IMR-90 (cell line): ENCODE measurements around the gene MBOAT2. TPM values are rescaled to one million over a fixed set of nuclear protein-coding genes. Genes with fewer than 3 reads are reported as not detected.

Experiments used
- ATAC-seq: fragments of 200-7000 bp; cut with Tn5 transposase; 2 replicates; pipeline ENCODE4 v1.9.1; 2020; ENCODE audit warnings: low read depth, mild to moderate bottlenecking, moderate library complexity
- BruUV-seq: library from RNA; stranded (reverse); fragments of 400-500 nt; replicated peaks from 2 replicates; lab custom pipeline; 2021; lab: Mats Ljungman, UMichigan
- CTCF ChIA-PET: fragments of 300-600 bp; formaldehyde crosslinking; extraction: SDS; loops from one replicate; lab custom pipeline; 2021; ENCODE audit warnings: antibody characterized with exemption; lab: Yijun Ruan, JAX
- POLR2A ChIA-PET: fragments of 300-600 bp; sonication (Branson Sonifier 250); formaldehyde crosslinking; loops from one replicate; lab custom pipeline; 2022; ENCODE audit warnings: antibody characterized with exemption; ENCODE audit not compliant: unreplicated experiment; lab: Charles Lee
- DNase-seq: peaks from one replicate; pipeline ENCODE4 v3.0.0; 2013
- H2AFZ ChIP-seq: replicated peaks from 2 replicates; pipeline ENCODE3; 2013; ENCODE audit warnings: low read length, mild to moderate bottlenecking; ENCODE audit not compliant: poor library complexity
- H2AK5ac ChIP-seq: 2 replicates; pipeline ENCODE4 v1.6.1; 2013; ENCODE audit warnings: low read depth, low read length, inconsistent platforms
- H2AK9ac ChIP-seq: replicated peaks from 2 replicates; pipeline ENCODE3; 2013; ENCODE audit warnings: mild to moderate bottlenecking, low read depth, low read length, moderate library complexity; ENCODE audit not compliant: poor library complexity
- H2BK120ac ChIP-seq: 2 replicates; pipeline ENCODE4 v1.6.1; 2013; ENCODE audit warnings: low read depth, low read length, inconsistent platforms
- H2BK15ac ChIP-seq: 3 replicates; pipeline ENCODE4 v1.6.1; 2013; ENCODE audit warnings: low read depth, low read length, inconsistent platforms
- H2BK20ac ChIP-seq: 2 replicates; pipeline ENCODE4 v1.6.1; 2013; ENCODE audit warnings: low read depth, mild to moderate bottlenecking, inconsistent platforms, low read length, moderate library complexity
- H2BK5ac ChIP-seq: 2 replicates; pipeline ENCODE4 v1.6.1; 2013; ENCODE audit warnings: mild to moderate bottlenecking, low read depth, low read length, inconsistent platforms; ENCODE audit not compliant: poor library complexity, severe bottlenecking
- H3K14ac ChIP-seq: replicated peaks from 2 replicates; pipeline ENCODE4 v1.6.1; 2013; ENCODE audit warnings: low read depth, low read length, inconsistent platforms
- H3K18ac ChIP-seq: 2 replicates; pipeline ENCODE4 v1.6.1; 2013; ENCODE audit warnings: low read depth, low read length, control low read depth
- H3K23ac ChIP-seq: 2 replicates; pipeline ENCODE4 v1.6.1; 2013; ENCODE audit warnings: low read depth, low read length, inconsistent platforms
- H3K27ac ChIP-seq: 2 replicates; pipeline ENCODE4 v1.5.1; 2013; ENCODE audit warnings: mild to moderate bottlenecking, control low read depth, low read length; ENCODE audit not compliant: insufficient read depth
- H3K27me3 ChIP-seq: 2 replicates; pipeline ENCODE4 v1.6.1; 2013; ENCODE audit warnings: low read length; ENCODE audit not compliant: control insufficient read depth, insufficient read depth
- H3K36me3 ChIP-seq: 2 replicates; pipeline ENCODE4 v1.6.1; 2013; ENCODE audit warnings: low read length, mixed read lengths; ENCODE audit not compliant: control insufficient read depth, insufficient read depth
- H3K4ac ChIP-seq: 2 replicates; pipeline ENCODE4 v1.6.1; 2013; ENCODE audit warnings: low read depth, low read length, inconsistent platforms
- H3K4me1 ChIP-seq: 2 replicates; pipeline ENCODE4 v1.6.1; 2013; ENCODE audit warnings: low read length, mixed read lengths; ENCODE audit not compliant: control insufficient read depth, insufficient read depth
- H3K4me2 ChIP-seq: 2 replicates; pipeline ENCODE4 v1.6.1; 2013; ENCODE audit warnings: low read depth, mild to moderate bottlenecking, control low read depth, low read length, moderate library complexity
- H3K4me3 ChIP-seq: 2 replicates; pipeline ENCODE4 v1.5.1; 2013; ENCODE audit warnings: low read depth, mild to moderate bottlenecking, control low read depth, low read length, moderate library complexity; ENCODE audit not compliant: insufficient read depth
- H3K56ac ChIP-seq: 2 replicates; pipeline ENCODE4 v1.6.1; 2013; ENCODE audit warnings: low read length, inconsistent platforms; ENCODE audit not compliant: insufficient read depth; ENCODE audit errors: extremely low read depth
- H3K79me1 ChIP-seq, 2 experiments: 2 replicates each; pipeline ENCODE4 v1.6.1; 2013; ENCODE audit warnings: low read length in 2 of 2, inconsistent platforms in 1 of 2, low read depth in 1 of 2
- H3K9ac ChIP-seq: 2 replicates; pipeline ENCODE4 v1.6.1; 2013; ENCODE audit warnings: low read depth, low read length, control low read depth
- H3K9me1 ChIP-seq: 2 replicates; pipeline ENCODE4 v1.6.1; 2013; ENCODE audit warnings: low read length, inconsistent platforms; ENCODE audit not compliant: insufficient read depth
- H3K9me3 ChIP-seq: 2 replicates; pipeline ENCODE4 v1.6.1; 2013; ENCODE audit warnings: low read length; ENCODE audit not compliant: control insufficient read depth, insufficient read depth
- H4K20me1 ChIP-seq: 2 replicates; pipeline ENCODE4 v1.6.1; 2013; ENCODE audit warnings: low read length, inconsistent platforms; ENCODE audit not compliant: insufficient read depth
- H4K5ac ChIP-seq: 2 replicates; pipeline ENCODE4 v1.6.1; 2013; ENCODE audit warnings: mild to moderate bottlenecking, low read depth, low read length, control low read depth
- H4K8ac ChIP-seq, 2 experiments: 2 replicates each; pipeline ENCODE4 v1.6.1; 2013; ENCODE audit warnings: low read depth in 2 of 2, low read length in 2 of 2, control low read depth in 1 of 2, inconsistent platforms in 1 of 2
- H4K91ac ChIP-seq: 2 replicates; pipeline ENCODE4 v1.6.1; 2013; ENCODE audit warnings: low read depth, low read length, inconsistent platforms; ENCODE audit not compliant: insufficient read depth
- CTCF ChIP-seq: conservative IDR thresholded peaks from 2 replicates; pipeline ENCODE4 v1.5.1; 2012; ENCODE audit warnings: mild to moderate bottlenecking, low read depth, low read length, improper control_type of control experiment
- RCOR1 ChIP-seq: IDR thresholded peaks from 2 replicates; pipeline ENCODE4 v1.6.1; 2012; ENCODE audit warnings: mild to moderate bottlenecking, low read length, improper control_type of control experiment; ENCODE audit not compliant: insufficient replicate concordance
- WGBS, 2 experiments: methylation state at CpG; one replicate each; pipeline versions ENCODE4 v1.1.5 to v1.1.7; 2013; ENCODE audit warnings: missing lambda C conversion rate in 2 of 2; ENCODE audit not compliant: insufficient read length in 1 of 2; ENCODE audit errors: extremely low coverage in 2 of 2; 5-methylcytosine and 5-hydroxymethylcytosine counted together
- dilution Hi-C: fragments of 300-500 bp; cut with HindIII; formaldehyde crosslinking; loops from one replicate; pipeline ENCODE4 v1.14.3; 2018; ENCODE audit warnings: low sequenced_read_pairs; ENCODE audit not compliant: unreplicated experiment
- in situ Hi-C: fragments of 300-500 bp; cut with MboI; formaldehyde crosslinking; loops from 3 replicates; pipeline ENCODE4 v1.14.3; 2019; ENCODE audit warnings: low sequenced_read_pairs, inconsistent platforms, mixed read lengths
- intact Hi-C: fragments of 100-400 bp; cut with micrococcal nuclease; formaldehyde crosslinking; loops from 2 replicates; pipeline ENCODE4 v1.10.0; 2022
- polyA plus RNA-seq, 3 experiments: library from polyadenylated mRNA; depleted of rRNA; stranded (reverse); fragments of >200 nt; gene quantifications; 2 replicates each; pipeline ENCODE4 v1.2.3, GENCODE V29; 2012; ENCODE audit warnings: low replicate concordance in 1 of 3
- total RNA-seq: library from RNA; depleted of rRNA; stranded (reverse); fragments of >200 nt; gene quantifications from 2 replicates; pipeline ENCODE4 v1.2.3, GENCODE V29; 2012

MBOAT2 gene
- total and polyA plus RNA-seq, 2 of the 4 experiments (the other 2 are of a cell fraction), result 33.9 to 102 TPM

- in situ Hi-C loops, result no loop called here
These were observed 118.7 kb downstream of the MBOAT2 start for GRCh38 chr2:8884812-8885211.

More at GRCh38 chr2:8884812-8885211, 118.7 kb downstream of the MBOAT2 start:
- Histone ChIP-seq H4K91ac (no peak overlapping the region), H3K18ac (no peak overlapping the region), H2BK5ac (no peak overlapping the region), H3K4me3 (no peak overlapping the region), H4K5ac (no peak overlapping the region), H2BK120ac (no peak overlapping the region), H4K8ac (no peak overlapping the region), H3K27me3 (no peaks in the 10 kb centered on the region), H3K9me3 (no peaks in the 10 kb centered on the region), H3K27ac (no peak overlapping the region), H3K79me1 (peaks cover 4 to 5% of the 10 kb centered on the region in 2 experiments; a peak in 2 of 4 replicates), H2AK5ac (no peak overlapping the region), H2AFZ (no peak overlapping the region), H3K4me2 (no peak overlapping the region), H4K20me1 (no peaks in the 10 kb centered on the region), H3K14ac (no peak overlapping the region), H2BK20ac (no peak overlapping the region), H3K9me1 (no peaks in the 10 kb centered on the region), H3K4me1 (no peaks in the 10 kb centered on the region), H3K36me3 (peaks cover 9% of the 10 kb centered on the region), H2BK15ac (no peak overlapping the region), H3K9ac (no peak overlapping the region), H3K4ac (no peak overlapping the region), H3K23ac (no peak overlapping the region), H2AK9ac (no peak overlapping the region), H3K56ac (no peak overlapping the region)
- intact Hi-C loops, result no loop called here
- TF ChIP-seq CTCF, result no peak
- no peak for TF ChIP-seq RCOR1
- CTCF ChIA-PET, result interaction anchor here (1.0 kb wide), 1 partner anchor 12 kb away, joined by 3 read pairs; no protein-coding TSS in a partner anchor
- POLR2A ChIA-PET, result no interaction called here
- WGBS, 2 experiments, result no CpG with 5 or more reads among the region's 4 CpGs
- DNase-seq (no peak), ATAC-seq (no peak)
- dilution Hi-C loops, result no loop called here
- no TSS peak for BruUV-seq
